Measurements from ENCODE around the gene PAX2. TPM values are rescaled to one million over a fixed set of nuclear protein-coding genes. Genes with fewer than 3 reads are reported as not detected.

PAX2 gene
- total and polyA plus RNA-seq, 2 experiments from 2014 or later = not detected

GRCh38 chr10:100705139-100705538, 40.2 kb upstream of the PAX2 start:
- Histone ChIP-seq H3K79me2 (no peaks in the 10 kb centered on the region), H3K9me3 (ENCODE audit: low read depth) (no peaks in the 10 kb centered on the region), H3K27ac (no peak overlapping the region), H2AFZ (no peak overlapping the region), H4K20me1 (ENCODE audit: insufficient read depth, poor library complexity, severe bottlenecking) (no peaks in the 10 kb centered on the region), H3K4me3 (no peak overlapping the region), H3K4me2 (no peak overlapping the region), H3K27me3 (peaks cover 58% of the 10 kb centered on the region), H3K9me2 (replicated peaks; ENCODE audit: insufficient read depth) (no peaks in the 10 kb centered on the region), H3K36me3 (replicated peaks; ENCODE audit: insufficient read depth, low read depth) (no peaks in the 10 kb centered on the region), H3K4me1 (ENCODE audit: insufficient read depth) (peaks cover under 1% of the 10 kb centered on the region)
- TF ChIP-seq CTCF (IDR thresholded peaks at IDR 0.05; ENCODE audit: poor library complexity) = no peak
- TF ChIP-seq EZH2 (IDR thresholded peaks at IDR 0.05; ENCODE audit: borderline replicate concordance) = no peak
- no peak for TF ChIP-seq EZH2phosphoT487 (IDR thresholded peaks at IDR 0.05; ENCODE audit: low read depth, severe bottlenecking, unreplicated experiment)
- no peak for DNase-seq (ENCODE audit: low spot score)
- 72% methylated on average over 9 of the region's 9 CpGs for WGBS (ENCODE audit: low lambda C conversion rate, missing lambda C conversion rate)

DNA sequence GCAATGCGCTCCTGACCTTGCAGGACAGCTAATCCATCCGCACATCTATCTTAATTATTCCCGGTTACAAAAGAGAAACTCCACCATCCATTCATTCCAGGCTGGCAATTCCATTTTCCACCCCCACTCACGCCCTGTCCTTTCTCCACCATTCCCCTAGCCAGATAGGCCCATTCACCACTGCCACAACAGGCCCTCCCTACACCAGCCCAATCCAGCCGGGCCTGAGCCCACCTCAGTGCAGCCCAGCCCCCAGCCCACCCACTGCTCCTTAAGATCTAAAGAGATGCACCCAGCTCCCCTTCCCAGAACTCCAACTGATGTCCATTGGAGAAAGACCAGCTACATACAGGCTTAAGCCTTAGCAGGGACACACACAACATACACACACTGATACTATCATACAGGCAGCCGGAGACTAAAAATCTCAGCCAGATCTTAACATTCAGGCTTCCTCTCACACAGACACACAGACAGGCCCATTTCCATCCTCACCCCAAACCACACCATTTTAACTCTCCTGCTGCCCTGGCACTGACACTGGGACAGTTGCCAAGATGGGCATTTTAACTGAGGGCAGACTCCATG, 38.0 kb upstream of the PAX2 start:
- Histone ChIP-seq H3K4me3 (no peak overlapping the region), H4K20me1 (ENCODE audit: insufficient read depth, poor library complexity, severe bottlenecking) (no peaks in the 10 kb centered on the region), H3K4me2 (no peak overlapping the region), H3K9me3 (ENCODE audit: low read depth) (no peaks in the 10 kb centered on the region), H3K27ac (no peak overlapping the region), H3K79me2 (no peaks in the 10 kb centered on the region), H3K4me1 (ENCODE audit: insufficient read depth) (peaks cover 3% of the 10 kb centered on the region), H2AFZ (no peak overlapping the region), H3K27me3 (peaks cover 70% of the 10 kb centered on the region), H3K36me3 (replicated peaks; ENCODE audit: insufficient read depth, low read depth) (no peaks in the 10 kb centered on the region), H3K9me2 (replicated peaks; ENCODE audit: insufficient read depth) (no peaks in the 10 kb centered on the region)
- no peak for TF ChIP-seq EZH2phosphoT487 (IDR thresholded peaks at IDR 0.05; ENCODE audit: low read depth, severe bottlenecking, unreplicated experiment)
- TF ChIP-seq CTCF (IDR thresholded peaks at IDR 0.05; ENCODE audit: poor library complexity) = no peak
- TF ChIP-seq EZH2 (IDR thresholded peaks at IDR 0.05; ENCODE audit: borderline replicate concordance) = no peak
- DNase-seq (ENCODE audit: low spot score) = no peak
- 77% methylated on average over 6 of the region's 6 CpGs for WGBS (ENCODE audit: low lambda C conversion rate, missing lambda C conversion rate)

- H3K4me2 ChIP-seq = peak overlapping the region; percentile 75
- no peaks in the 10 kb centered on the region for H3K9me3 ChIP-seq (ENCODE audit: low read depth)
- no peaks in the 10 kb centered on the region for H3K36me3 ChIP-seq (replicated peaks; ENCODE audit: insufficient read depth, low read depth)
- H3K27me3 ChIP-seq = peaks cover 85% of the 10 kb centered on the region
- H3K4me1 ChIP-seq (ENCODE audit: insufficient read depth) = peaks cover 8% of the 10 kb centered on the region
- 31% methylated on average over 22 of the region's 26 CpGs for WGBS (ENCODE audit: low lambda C conversion rate, missing lambda C conversion rate)
- H2AFZ ChIP-seq = no peak overlapping the region
- H3K9me2 ChIP-seq (replicated peaks; ENCODE audit: insufficient read depth) = no peaks in the 10 kb centered on the region
- TF ChIP-seq EZH2 (IDR thresholded peaks at IDR 0.05; ENCODE audit: borderline replicate concordance) (no peak), CTCF (IDR thresholded peaks at IDR 0.05; ENCODE audit: poor library complexity) (no peak), EZH2phosphoT487 (IDR thresholded peaks at IDR 0.05; ENCODE audit: low read depth, severe bottlenecking, unreplicated experiment) (no peak)
- no peak overlapping the region for H3K27ac ChIP-seq
- no peak for DNase-seq (ENCODE audit: low spot score)
- H3K4me3 ChIP-seq = no peak overlapping the region
- no peaks in the 10 kb centered on the region for H3K79me2 ChIP-seq
- H4K20me1 ChIP-seq (ENCODE audit: insufficient read depth, poor library complexity, severe bottlenecking) = no peaks in the 10 kb centered on the region
These were observed 36.0 kb upstream of the PAX2 start for GRCh38 chr10:100709146-100710082.

Measured in hepatocyte (in vitro differentiated cells).